ENCODE measurements around the gene NUFIP2. TPM values are rescaled to one million over a fixed set of nuclear protein-coding genes. Genes with fewer than 3 reads are reported as not detected.

Gene NUFIP2
- total RNA-seq, 2 experiments from 2014 or later, result 78.4 to 82.2 TPM

DNA sequence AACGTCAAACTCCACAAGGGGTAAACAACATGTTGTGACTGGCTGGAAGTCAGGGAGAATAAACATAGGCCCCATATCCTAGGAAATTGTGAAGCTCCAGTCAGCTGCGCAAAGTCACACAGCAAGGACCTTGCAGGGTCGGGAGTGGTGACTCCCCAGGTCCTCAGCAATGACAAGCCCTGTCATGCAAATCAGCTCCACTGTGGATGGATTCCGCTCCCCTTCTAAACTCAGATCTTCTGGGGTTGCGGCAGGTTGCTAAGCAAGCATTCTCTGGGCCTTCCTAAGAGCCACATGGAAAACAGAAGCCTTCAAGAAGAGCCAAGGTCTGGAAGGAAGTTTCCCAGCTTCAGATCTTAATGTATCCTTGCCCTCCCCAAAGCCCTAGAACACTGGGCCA, 84.9 kb downstream of the NUFIP2 start:
- H3K27ac Mint-ChIP-seq, result no peak overlapping the region
- POLR2A ChIA-PET, result no interaction called here
- ATAC-seq (ENCODE audit: poor library complexity), result no peak
- Histone ChIP-seq H3K9me3 (ENCODE audit: control insufficient read depth in 1 of 2, insufficient read depth in 1 of 2, low read length in 2 of 2) (no peaks in the 10 kb centered on the region), H3K4me1 (ENCODE audit: insufficient read depth, low read length) (no peaks in the 10 kb centered on the region), H3K27ac (ENCODE audit: low read depth in 1 of 2, low read length in 2 of 2) (no peak overlapping the region), H3K36me3 (ENCODE audit: insufficient read depth, low read length) (no peaks in the 10 kb centered on the region), H3K4me3 (ENCODE audit: low read length) (no peak overlapping the region), H3K27me3 (ENCODE audit: control insufficient read depth in 1 of 2, insufficient read depth in 2 of 2, low read length in 2 of 2) (no peaks in the 10 kb centered on the region)
- H3K9me3 Mint-ChIP-seq, result no peaks in the 10 kb centered on the region
- peaks cover 2% of the 10 kb centered on the region for H3K27me3 Mint-ChIP-seq
- H3K36me3 Mint-ChIP-seq (ENCODE audit: low read depth), result no peaks in the 10 kb centered on the region
- H3K4me3 Mint-ChIP-seq, result no peak overlapping the region
- no peaks in the 10 kb centered on the region for H3K4me1 Mint-ChIP-seq (ENCODE audit: low read depth)
- CTCF ChIA-PET, result interaction anchor here (1.8 kb wide), 1 partner anchor 60 kb away, joined by 6 read pairs; no protein-coding TSS in a partner anchor
- TF ChIP-seq, protein P1, sequence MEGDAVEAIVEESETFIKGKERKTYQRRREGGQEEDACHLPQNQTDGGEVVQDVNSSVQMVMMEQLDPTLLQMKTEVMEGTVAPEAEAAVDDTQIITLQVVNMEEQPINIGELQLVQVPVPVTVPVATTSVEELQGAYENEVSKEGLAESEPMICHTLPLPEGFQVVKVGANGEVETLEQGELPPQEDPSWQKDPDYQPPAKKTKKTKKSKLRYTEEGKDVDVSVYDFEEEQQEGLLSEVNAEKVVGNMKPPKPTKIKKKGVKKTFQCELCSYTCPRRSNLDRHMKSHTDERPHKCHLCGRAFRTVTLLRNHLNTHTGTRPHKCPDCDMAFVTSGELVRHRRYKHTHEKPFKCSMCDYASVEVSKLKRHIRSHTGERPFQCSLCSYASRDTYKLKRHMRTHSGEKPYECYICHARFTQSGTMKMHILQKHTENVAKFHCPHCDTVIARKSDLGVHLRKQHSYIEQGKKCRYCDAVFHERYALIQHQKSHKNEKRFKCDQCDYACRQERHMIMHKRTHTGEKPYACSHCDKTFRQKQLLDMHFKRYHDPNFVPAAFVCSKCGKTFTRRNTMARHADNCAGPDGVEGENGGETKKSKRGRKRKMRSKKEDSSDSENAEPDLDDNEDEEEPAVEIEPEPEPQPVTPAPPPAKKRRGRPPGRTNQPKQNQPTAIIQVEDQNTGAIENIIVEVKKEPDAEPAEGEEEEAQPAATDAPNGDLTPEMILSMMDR (IDR thresholded peaks at IDR 0.05), result no peak
- DNase-seq, result no peak
- intact Hi-C loops (cut with DNase I, micrococcal nuclease), result no loop called here

DNA sequence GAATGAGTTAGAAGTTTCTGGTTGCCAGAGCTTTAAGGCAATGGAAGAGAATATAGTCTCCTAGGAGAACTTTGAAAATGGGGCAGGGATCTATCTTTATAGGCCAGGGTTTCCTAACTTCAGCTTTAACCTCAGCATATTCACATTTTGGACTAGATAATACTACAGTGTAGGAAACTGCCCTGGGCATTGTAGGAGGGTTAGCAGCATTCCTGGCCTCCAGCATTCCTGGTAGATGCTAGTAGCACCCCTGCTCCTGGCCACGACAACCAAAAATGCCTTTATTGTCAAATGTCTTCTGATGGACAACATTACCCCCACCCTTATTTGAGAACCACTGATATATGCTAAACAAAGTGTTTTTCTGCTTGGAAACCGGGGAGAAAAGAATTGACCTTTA, 86.0 kb downstream of the NUFIP2 start:
- Mint-ChIP-seq H3K36me3 (ENCODE audit: low read depth) (no peaks in the 10 kb centered on the region), H3K4me3 (no peak overlapping the region), H3K9me3 (no peaks in the 10 kb centered on the region), H3K27me3 (peaks cover 5% of the 10 kb centered on the region), H3K27ac (no peak overlapping the region), H3K4me1 (ENCODE audit: low read depth) (no peaks in the 10 kb centered on the region)
- TF ChIP-seq, protein P1 (IDR thresholded peaks at IDR 0.05), result no peak
- ChIA-PET POLR2A (no interaction called here), CTCF (no interaction called here)
- Histone ChIP-seq H3K4me1 (ENCODE audit: insufficient read depth, low read length) (no peaks in the 10 kb centered on the region), H3K9me3 (ENCODE audit: control insufficient read depth in 1 of 2, insufficient read depth in 1 of 2, low read length in 2 of 2) (no peaks in the 10 kb centered on the region), H3K27me3 (ENCODE audit: control insufficient read depth in 1 of 2, insufficient read depth in 2 of 2, low read length in 2 of 2) (no peaks in the 10 kb centered on the region), H3K27ac (ENCODE audit: low read depth in 1 of 2, low read length in 2 of 2) (no peak overlapping the region), H3K4me3 (ENCODE audit: low read length) (no peak overlapping the region), H3K36me3 (ENCODE audit: insufficient read depth, low read length) (no peaks in the 10 kb centered on the region)
- ATAC-seq (ENCODE audit: poor library complexity) (no peak), DNase-seq (no peak)
- intact Hi-C loops (cut with DNase I, micrococcal nuclease), result no loop called here

Other genes starting within 250 kb of the NUFIP2 start
- gene MYO18A, start 113.8 kb downstream of the NUFIP2 start, total RNA-seq, result 10 to 100 TPM; 87.0 to 90.1 TPM
- gene CRYBA1, start 47.3 kb downstream of the NUFIP2 start, total RNA-seq, result not detected
- 10 to 100 TPM; 33.1 to 33.8 TPM for gene TAOK1, start 96.2 kb upstream of the NUFIP2 start, total RNA-seq